WTC11 (cell line): ENCODE measurements around the gene EPB41. TPM values are rescaled to one million over a fixed set of nuclear protein-coding genes. Genes with fewer than 3 reads are reported as not detected.

ENCODE experiments used
- ATAC-seq: fragments of 200-7000 bp; cut with Tn5 transposase; 2 replicates; pipeline ENCODE4 v1.10.0; 2021; ENCODE audit warnings: mild to moderate bottlenecking, moderate library complexity
- CTCF ChIA-PET: fragments of 300-600 bp; sonication (Branson Sonifier 250); formaldehyde crosslinking; loops from one replicate; lab custom pipeline; 2021; ENCODE audit warnings: antibody characterized with exemption; lab: Charles Lee
- POLR2A ChIA-PET: fragments of 350-600 bp; sonication (Branson Sonifier 250); formaldehyde crosslinking; loops from one replicate; lab custom pipeline; 2021; ENCODE audit warnings: antibody characterized with exemption; lab: Charles Lee
- DNase-seq: peaks from one replicate; pipeline ENCODE4 v3.0.0; 2021; ENCODE audit warnings: low spot score
- H3K27ac Mint-ChIP-seq: 2 replicates; pipeline ENCODE4 v1.8.0; 2021; ENCODE audit warnings: mixed read lengths
- H3K27me3 Mint-ChIP-seq: 2 replicates; pipeline ENCODE4 v1.8.0; 2021; ENCODE audit warnings: low read depth, mild to moderate bottlenecking, moderate library complexity, mixed read lengths
- H3K36me3 Mint-ChIP-seq: 2 replicates; pipeline ENCODE4 v1.8.0; 2021; ENCODE audit warnings: mixed read lengths
- H3K4me1 Mint-ChIP-seq: 2 replicates; pipeline ENCODE4 v1.8.0; 2022; ENCODE audit warnings: mixed read lengths
- H3K4me3 Mint-ChIP-seq: 2 replicates; pipeline ENCODE4 v1.8.0; 2021; ENCODE audit warnings: mild to moderate bottlenecking, moderate library complexity, mixed read lengths
- H3K9me3 Mint-ChIP-seq: 2 replicates; pipeline ENCODE4 v1.8.0; 2021; ENCODE audit warnings: mixed read lengths
- AR ChIP-seq: fragments of 250-450 bp; sonication (Bioruptor Pico); IDR thresholded peaks from 2 replicates; pipeline ENCODE4 v1.9.0; 2021; ENCODE audit warnings: mild to moderate bottlenecking
- CREB1 ChIP-seq: sonication (generic); formaldehyde crosslinking; IDR thresholded peaks from 2 replicates; pipeline ENCODE4 v1.8.0; 2023; ENCODE audit warnings: mild to moderate bottlenecking, missing genetic modification reagents
- CTCF ChIP-seq: fragments of 200-600 bp; IDR thresholded peaks from 2 replicates; pipeline ENCODE4 v1.8.0; 2022; ENCODE audit warnings: antibody characterized with exemption
- E2F4 ChIP-seq: sonication (generic); formaldehyde crosslinking; IDR thresholded peaks from 2 replicates; pipeline ENCODE4 v1.8.1; 2022; ENCODE audit warnings: low read depth, mild to moderate bottlenecking, moderate library complexity, missing genetic modification reagents, borderline replicate concordance
- E2F5 ChIP-seq: sonication (generic); formaldehyde crosslinking; IDR thresholded peaks from 2 replicates; pipeline ENCODE4 v1.8.1; 2022; ENCODE audit warnings: mild to moderate bottlenecking, moderate library complexity, missing genetic modification reagents
- ELF4 ChIP-seq: sonication (generic); formaldehyde crosslinking; IDR thresholded peaks from 2 replicates; pipeline ENCODE4 v1.8.1; 2022; ENCODE audit warnings: low read depth, mild to moderate bottlenecking, moderate library complexity, missing genetic modification reagents
- ERG ChIP-seq: fragments of 250-450 bp; sonication (Bioruptor Pico); IDR thresholded peaks from 2 replicates; pipeline ENCODE4 v1.8.0; 2021; ENCODE audit warnings: mild to moderate bottlenecking
- ESRRA ChIP-seq: sonication (generic); formaldehyde crosslinking; IDR thresholded peaks from 2 replicates; pipeline ENCODE4 v1.8.1; 2022; ENCODE audit warnings: mild to moderate bottlenecking, missing genetic modification reagents, borderline replicate concordance
- ETV6 ChIP-seq: sonication (generic); formaldehyde crosslinking; IDR thresholded peaks from 2 replicates; pipeline ENCODE4 v1.8.1; 2022; ENCODE audit warnings: mild to moderate bottlenecking, missing genetic modification reagents
- FOXJ3 ChIP-seq: sonication (generic); formaldehyde crosslinking; IDR thresholded peaks from 2 replicates; pipeline ENCODE4 v1.9.0; 2021; ENCODE audit warnings: missing genetic modification reagents, mild to moderate bottlenecking, borderline replicate concordance
- HMGA2 ChIP-seq: fragments of 250-450 bp; sonication (Bioruptor Pico); IDR thresholded peaks from 2 replicates; pipeline ENCODE4 v1.4.0; 2021; ENCODE audit warnings: mild to moderate bottlenecking, moderate library complexity
- HMGXB4 ChIP-seq: sonication (generic); formaldehyde crosslinking; IDR thresholded peaks from 2 replicates; pipeline ENCODE4 v1.8.1; 2023; ENCODE audit warnings: mild to moderate bottlenecking, moderate library complexity, missing genetic modification reagents
- JAZF1 ChIP-seq: fragments of 250-450 bp; sonication (Bioruptor Pico); IDR thresholded peaks from 2 replicates; pipeline ENCODE4 v1.9.0; 2021; ENCODE audit warnings: moderate library complexity, mild to moderate bottlenecking, inconsistent platforms
- MLX ChIP-seq: sonication (generic); formaldehyde crosslinking; IDR thresholded peaks from 2 replicates; pipeline ENCODE4 v1.8.1; 2023; ENCODE audit warnings: mild to moderate bottlenecking, missing genetic modification reagents, moderate library complexity
- NR2C2 ChIP-seq: sonication (generic); formaldehyde crosslinking; IDR thresholded peaks from 2 replicates; pipeline ENCODE4 v1.8.0; 2022; ENCODE audit warnings: mild to moderate bottlenecking, missing genetic modification reagents
- NR3C1 ChIP-seq: sonication (generic); formaldehyde crosslinking; conservative IDR thresholded peaks from 2 replicates; pipeline ENCODE4 v1.8.1; 2023; ENCODE audit warnings: low read depth, mild to moderate bottlenecking, missing genetic modification reagents
- SP1 ChIP-seq: sonication (generic); formaldehyde crosslinking; conservative IDR thresholded peaks from 2 replicates; pipeline ENCODE4 v1.8.1; 2022; ENCODE audit warnings: missing genetic modification reagents
- TEAD1 ChIP-seq: sonication (generic); formaldehyde crosslinking; IDR thresholded peaks from 2 replicates; pipeline ENCODE4 v1.8.0; 2022; ENCODE audit warnings: mild to moderate bottlenecking, missing genetic modification reagents
- ZNF263 ChIP-seq: sonication (generic); formaldehyde crosslinking; IDR thresholded peaks from 2 replicates; pipeline ENCODE4 v1.8.1; 2022; ENCODE audit warnings: low read depth, mild to moderate bottlenecking, moderate library complexity, missing genetic modification reagents
- ZNF416 ChIP-seq: fragments of 250-450 bp; sonication (Bioruptor Pico); IDR thresholded peaks from 2 replicates; pipeline ENCODE4 v1.9.0; 2021; ENCODE audit warnings: mild to moderate bottlenecking, inconsistent platforms
- ZNF425 ChIP-seq: fragments of 250-450 bp; sonication (Bioruptor Pico); conservative IDR thresholded peaks from 2 replicates; pipeline ENCODE4 v1.9.0; 2021; ENCODE audit warnings: mild to moderate bottlenecking
- ZNF512 ChIP-seq: sonication (generic); formaldehyde crosslinking; IDR thresholded peaks from 2 replicates; pipeline ENCODE4 v1.8.1; 2022; ENCODE audit warnings: missing genetic modification reagents, borderline replicate concordance
- total RNA-seq: library from RNA; stranded (reverse); gene quantifications from 3 replicates; pipeline ENCODE4 v1.2.3, GENCODE V29; 2021

EPB41 gene
- total RNA-seq, 1 experiment from 2014 or later: 85.0 TPM

GRCh38 chr1:29052100-29052499 is 137.7 kb downstream of the EPB41 start (continued):
- TF ChIP-seq TEAD1 (no peak), FOXJ3 (CRISPR knock-in tag) (no peak)
- TF ChIP-seq, all 79 proteins: peak for 0

GRCh38 chr1:29052941-29053340 is 138.6 kb downstream of the EPB41 start:
- DNase-seq (no peak), ATAC-seq (no peak)
- H3K4me3 Mint-ChIP-seq: no peak overlapping the region
- no peaks in the 10 kb centered on the region for H3K4me1 Mint-ChIP-seq
- POLR2A ChIA-PET: no interaction called here
- peaks cover 4% of the 10 kb centered on the region for H3K36me3 Mint-ChIP-seq
- no peak overlapping the region for H3K27ac Mint-ChIP-seq
- no peaks in the 10 kb centered on the region for H3K27me3 Mint-ChIP-seq
- CTCF ChIA-PET: interaction anchor here (1.4 kb wide), 1 partner anchor 176 kb away, joined by 6 read pairs; no protein-coding TSS in a partner anchor
- no peaks in the 10 kb centered on the region for H3K9me3 Mint-ChIP-seq
- TF ChIP-seq NR2C2 (CRISPR knock-in tag) (no peak), HMGA2 (CRISPR knock-in tag) (no peak), NR3C1 (no peak), SP1 (CRISPR knock-in tag) (no peak), ZNF416 (CRISPR knock-in tag) (no peak), ERG (no peak), MLX (no peak), JAZF1 (no peak), CREB1 (CRISPR knock-in tag) (no peak), AR (no peak), ETV6 (no peak), ELF4 (CRISPR knock-in tag) (no peak), ESRRA (no peak), E2F4 (CRISPR knock-in tag) (no peak), CTCF (no peak), E2F5 (CRISPR knock-in tag) (no peak), HMGXB4 (CRISPR knock-in tag) (no peak), ZNF263 (CRISPR knock-in tag) (no peak), ZNF512 (CRISPR knock-in tag) (no peak), ZNF425 (CRISPR knock-in tag) (no peak)
